Stimulated activated CD4-positive, alpha-beta T cell treated with anti-CD3 and anti-CD28 coated beads, Interleukin-12 subunit alpha, Interleukin-12 subunit beta, amount 100 ng/mL, for 24 hours (primary cell): ENCODE data around the gene LAD1.

Source experiments
- DNase-seq, 2 experiments: peaks; one replicate each; pipeline ENCODE4 v3.0.0-alpha.2; 2020; ENCODE audit warnings: low read depth in 2 of 2

LAD1 gene, protein sequence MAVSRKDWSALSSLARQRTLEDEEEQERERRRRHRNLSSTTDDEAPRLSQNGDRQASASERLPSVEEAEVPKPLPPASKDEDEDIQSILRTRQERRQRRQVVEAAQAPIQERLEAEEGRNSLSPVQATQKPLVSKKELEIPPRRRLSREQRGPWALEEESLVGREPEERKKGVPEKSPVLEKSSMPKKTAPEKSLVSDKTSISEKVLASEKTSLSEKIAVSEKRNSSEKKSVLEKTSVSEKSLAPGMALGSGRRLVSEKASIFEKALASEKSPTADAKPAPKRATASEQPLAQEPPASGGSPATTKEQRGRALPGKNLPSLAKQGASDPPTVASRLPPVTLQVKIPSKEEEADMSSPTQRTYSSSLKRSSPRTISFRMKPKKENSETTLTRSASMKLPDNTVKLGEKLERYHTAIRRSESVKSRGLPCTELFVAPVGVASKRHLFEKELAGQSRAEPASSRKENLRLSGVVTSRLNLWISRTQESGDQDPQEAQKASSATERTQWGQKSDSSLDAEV

DNA sequence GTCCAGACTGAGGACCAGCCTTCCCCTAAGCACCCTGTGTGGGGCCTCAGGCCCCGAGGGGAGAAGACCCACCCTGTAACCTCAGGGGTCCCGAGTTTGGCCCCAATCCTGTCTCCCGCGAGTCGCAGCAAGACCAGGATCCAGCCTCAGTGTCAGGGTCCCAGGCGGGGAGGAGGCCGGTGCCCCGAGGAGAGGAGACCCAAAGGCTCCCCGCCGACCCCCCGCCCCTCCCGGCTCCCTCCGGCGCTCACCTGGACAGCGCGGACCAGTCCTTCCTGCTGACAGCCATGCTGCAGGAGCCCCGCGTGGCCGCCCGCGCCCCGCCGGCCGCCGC, at the start of gene LAD1:
TSS of gene LAD1 (minus strand) at position 307 of the 334 bp plus-strand sequence. CDS start at position 289, 18 bp downstream.
- no peak for DNase-seq

DNA sequence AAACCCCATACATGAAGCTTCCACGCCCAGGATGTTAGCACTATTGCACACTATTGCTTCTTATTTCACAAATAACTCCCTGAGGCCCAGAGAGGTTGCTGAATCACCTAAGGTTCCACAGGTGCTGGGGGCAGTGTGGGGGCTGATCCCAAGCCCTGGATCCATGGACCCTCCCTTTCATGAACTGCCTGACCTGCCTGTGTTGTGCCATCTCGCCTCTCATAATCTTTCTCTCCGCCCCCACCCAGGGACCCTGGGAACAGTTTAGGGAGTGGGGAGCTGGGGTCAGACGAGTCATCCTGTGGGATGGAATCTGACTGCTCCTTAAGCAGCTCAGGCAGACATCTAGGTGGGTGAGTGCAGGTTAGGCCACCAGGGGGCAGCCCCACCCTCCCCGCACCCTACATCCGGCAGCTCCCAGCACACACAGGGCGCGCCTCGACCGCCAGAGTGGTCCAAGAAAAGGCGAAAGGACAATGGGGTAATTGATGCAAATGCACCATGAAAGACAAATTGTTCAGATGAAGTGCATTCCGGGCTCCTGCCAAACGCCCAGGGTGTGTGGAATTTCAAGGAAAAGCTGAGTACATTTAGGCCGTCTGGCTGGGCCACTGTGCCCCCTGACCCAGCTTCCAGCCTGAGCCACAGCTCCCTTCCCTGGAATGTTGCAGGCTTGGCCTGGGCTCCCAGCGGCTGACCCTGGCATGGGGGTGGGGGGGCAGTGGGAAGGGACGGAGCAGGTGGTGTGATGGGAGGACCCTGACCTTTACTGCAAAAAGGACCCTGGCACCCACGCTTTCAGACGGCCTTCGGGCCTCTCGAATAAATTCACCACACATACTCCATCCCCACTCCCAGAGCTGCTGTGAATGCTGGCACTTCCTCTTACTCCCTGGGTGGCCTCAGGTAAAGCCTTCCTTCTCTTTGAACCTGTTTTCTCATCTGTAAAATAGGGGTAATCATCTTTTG, 49.1 kb upstream of the LAD1 start:
- peak; percentile 29 to 54 for DNase-seq

DNA sequence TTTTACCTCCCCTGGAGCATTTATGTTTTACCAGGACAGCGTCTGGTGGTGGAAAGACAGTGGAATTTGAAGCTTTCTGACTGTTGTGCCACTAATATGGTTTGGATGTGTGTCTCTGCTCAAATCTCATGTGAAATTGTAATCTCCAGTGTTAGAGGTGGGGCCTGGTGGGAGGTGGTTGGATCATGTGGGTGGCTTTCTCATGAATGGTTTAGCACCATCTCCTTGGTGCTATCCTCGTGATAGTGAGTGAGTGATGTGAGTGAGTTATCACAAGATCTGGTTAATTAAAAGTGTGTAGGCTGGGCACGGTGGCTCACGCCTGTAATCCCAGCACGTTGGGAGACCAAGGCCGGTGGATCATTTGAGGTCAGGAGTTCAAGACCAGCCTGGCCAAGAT, 46.2 kb upstream of the LAD1 start:
- no peak for DNase-seq

DNA sequence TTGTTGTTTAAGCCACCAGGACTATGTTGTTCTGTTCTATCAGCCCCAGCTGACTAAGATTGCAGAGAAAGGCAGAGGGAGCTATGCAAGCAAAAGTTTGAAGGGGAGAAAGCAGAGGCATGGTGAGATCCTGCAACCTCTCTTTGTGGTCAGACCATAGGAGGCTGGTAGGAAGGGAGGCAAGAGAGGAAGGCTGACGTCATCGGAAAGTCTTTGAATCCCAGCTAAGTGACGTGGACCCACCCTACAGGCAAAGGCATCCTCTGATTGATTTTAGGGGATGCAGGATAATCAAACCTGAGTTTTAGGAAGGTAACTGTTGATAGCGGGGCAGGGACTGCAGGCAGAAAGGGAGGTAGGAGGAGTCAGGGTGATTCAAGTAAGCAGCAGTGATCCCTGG, 45.7 kb upstream of the LAD1 start:
- no peak for DNase-seq

DNA sequence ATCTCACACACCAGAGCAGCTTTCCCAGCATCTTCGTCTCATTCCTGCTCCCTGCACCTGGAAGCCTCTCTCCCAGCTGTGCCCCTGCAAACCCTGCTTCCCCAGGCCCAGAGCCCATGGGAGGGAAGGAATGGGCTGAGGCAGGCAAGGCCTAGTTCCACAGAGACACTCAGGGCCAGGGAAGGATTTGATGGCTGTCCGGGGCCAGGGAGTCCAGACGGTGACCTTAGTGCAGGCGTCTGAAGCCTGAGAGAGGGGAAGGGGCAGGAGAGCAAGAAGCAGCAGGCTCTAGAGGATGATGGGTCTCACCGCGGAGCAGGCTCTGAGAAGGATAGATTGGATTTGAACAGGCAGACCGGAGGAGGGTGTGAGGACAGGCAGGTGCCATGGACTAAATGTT, 44.6 kb upstream of the LAD1 start:
- no peak for DNase-seq

DNA sequence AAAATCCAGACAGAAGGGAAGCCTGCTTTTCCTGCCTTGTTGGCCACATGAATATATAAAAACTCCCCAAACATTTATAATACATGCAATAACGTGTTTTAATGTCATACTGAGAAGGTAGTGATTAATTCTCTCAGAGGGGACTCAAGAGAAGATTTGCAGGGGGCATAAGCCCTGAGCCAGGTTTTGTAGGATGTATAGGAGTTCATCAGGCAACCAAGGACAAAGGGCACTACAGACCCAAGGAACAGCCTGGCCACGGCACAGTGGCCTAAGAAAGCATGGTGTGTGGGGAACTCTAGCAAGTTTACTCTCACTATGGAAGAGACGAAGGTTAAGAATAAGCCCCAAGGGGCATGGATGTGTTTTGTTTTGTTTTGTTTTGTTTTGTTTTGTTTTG, 37.8 kb upstream of the LAD1 start:
- no peak for DNase-seq

DNA sequence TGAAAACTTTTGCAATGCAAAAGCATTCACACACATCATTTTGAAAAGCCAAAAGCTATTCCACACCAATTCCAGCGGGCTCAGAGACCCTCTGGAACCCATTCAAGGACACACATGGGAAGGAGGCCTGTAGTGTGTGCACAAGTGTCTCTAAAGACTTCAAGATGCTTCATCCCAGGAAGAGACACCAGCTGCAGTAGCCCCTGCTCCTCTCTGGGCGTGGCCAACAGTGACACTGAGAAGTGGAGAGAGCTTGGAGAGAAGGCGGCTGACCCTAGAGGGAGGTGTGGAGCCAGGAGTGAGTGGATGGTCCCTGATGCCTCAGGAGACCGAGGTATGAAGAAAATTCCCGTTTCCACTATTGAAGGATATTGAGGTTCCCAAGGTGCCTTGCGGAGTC, 37.3 kb upstream of the LAD1 start:
- DNase-seq = no peak

DNA sequence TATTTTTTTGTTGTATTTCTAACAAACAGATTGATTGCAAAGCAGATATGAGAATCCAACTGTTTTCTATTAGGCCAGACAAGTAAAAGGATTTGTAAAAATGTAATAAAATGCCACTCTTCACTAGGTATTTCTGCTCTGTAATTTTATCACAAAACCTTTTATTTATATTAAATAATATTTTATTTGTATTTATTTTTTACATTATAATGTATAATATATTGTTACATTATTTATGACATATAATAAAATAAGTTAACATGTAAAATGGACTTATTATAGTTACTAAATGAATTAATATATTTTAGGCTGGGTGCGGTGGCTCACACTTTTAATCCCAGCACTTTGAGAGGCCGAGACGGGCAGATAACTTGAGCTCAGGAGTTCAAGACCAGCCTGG, 35.1 kb upstream of the LAD1 start:
- no peak for DNase-seq

DNA sequence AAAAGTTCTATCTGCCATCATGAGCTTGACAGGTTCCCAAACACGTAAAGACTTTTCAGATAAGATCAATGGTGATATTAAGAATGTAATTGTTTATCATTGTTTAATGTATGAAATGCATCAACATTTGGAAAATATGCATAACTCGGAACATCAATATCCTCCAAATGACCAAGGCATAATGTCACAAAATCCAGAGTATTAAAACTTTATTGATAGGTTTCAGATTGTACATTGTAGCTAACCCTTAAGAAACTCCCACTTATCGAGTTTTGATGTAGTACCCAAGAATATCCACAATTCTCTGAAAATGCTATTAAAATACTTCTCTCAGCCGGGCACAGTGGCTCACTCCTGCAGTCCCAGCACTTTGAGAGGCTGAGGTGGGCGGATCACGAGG, 34.5 kb upstream of the LAD1 start:
- DNase-seq = no peak

DNA sequence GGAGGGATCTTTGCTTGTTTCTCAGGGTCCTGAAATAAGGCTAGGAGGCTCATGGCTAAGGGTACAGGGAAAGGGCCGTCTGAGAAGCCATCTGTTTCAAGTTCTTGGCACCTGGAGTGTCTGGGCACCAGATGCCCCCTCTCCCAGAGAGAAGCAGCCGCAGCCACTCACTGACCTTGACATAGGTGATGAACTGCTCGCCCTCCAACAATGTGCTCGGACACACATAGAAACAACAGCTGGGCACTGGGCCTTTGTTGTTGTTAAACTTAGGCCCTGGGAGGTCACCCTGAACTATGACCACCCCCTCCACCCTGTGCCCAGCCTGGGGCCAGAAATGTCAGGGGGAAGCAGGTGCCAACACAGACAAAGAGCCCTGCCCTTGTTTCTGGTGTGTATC, 31.7 kb upstream of the LAD1 start:
- DNase-seq = no peak

DNA sequence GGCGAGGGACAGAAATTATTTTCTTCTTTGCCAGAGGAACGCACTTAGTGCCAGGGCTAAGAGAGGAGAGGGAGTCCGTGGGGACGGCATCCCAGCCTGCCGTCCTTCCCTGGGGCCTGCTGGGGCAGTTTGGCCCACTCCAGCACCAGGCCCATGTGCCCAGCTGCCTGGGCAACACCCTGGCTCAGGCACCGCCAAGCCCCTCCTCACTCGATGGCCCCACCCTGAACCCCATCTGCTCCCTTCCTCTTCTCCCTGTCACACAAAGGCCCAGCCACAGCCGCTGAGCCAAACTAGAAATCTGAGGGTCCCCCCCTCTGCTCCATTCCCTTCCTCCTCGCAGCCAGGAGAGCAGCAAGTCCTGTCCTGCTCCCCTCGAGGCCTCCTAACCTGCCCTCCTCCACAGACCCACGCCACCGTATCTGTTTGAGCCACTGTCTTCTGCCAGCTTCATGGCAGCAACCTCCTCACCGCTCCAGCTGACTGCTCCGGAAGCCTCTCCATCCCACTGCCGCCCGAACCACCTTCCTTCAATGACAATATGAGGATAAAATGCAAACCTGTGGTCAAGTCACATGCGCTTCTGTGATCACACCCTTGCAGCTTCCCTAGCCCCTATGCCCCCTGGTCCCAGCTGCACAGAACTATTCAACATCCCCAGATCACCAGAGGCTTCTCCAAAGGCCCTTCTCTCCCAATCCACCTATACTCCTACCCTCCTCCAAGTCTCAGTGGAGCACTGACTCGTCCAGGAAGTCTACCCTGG, 30.8 kb upstream of the LAD1 start:
- no peak for DNase-seq

DNA sequence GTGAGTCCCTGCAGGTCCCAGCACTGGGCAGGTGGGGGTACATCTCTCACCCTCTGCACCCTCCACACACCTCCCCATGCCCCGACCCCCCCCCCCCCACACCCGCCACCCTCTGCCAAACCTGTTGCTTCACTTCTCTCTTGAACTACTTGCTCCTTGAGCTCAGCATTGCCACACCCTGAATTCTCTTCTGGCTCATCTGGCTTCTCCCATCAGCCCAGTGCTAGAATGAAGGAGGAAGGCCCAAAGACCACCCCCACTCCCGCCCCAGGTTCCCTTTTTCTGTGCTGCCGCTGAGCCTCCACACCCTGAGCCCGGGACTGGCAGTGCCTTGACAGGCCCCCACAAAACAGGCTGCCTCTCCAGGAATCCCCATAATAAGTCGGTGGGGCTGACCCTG, 28.8 kb upstream of the LAD1 start:
- no peak for DNase-seq

DNA sequence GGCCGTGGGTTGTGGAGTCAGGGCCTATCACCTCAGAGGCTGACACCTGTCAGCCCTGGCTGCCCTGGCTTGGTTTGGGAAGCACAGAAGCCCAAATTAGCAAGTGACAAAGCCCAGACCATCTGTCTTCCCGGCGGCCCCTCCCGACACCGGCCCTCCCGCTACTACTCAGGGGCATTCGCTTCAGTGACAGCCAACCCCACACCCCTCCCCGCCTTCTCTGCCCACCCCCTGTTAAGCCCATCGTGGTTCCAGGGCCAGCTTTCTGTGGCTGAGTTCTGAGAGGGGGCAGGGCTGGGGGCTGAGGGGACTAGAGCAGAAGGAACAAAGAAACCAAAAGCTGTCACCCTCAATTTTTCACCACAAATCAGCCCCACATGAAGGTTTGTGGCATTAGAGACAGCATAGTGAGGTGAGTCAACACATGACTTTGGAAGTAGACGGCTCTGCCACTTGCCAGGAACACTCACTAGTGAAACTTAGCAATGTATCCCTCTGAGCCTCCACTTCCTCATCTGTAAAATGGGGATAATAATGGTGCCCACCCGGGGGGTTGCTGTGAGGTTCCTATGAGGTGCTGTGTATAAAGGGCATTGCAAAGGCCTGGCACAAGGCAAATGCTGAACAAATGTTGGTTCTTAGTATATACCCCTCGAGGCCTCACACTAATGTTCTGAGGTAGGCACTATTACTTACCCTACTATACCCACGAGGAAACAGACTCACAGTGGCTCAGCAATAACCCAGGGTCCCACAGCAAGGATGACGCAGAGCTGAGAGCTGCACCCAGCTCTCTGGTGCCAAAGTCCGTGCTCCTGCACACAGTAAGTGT, 27.6 kb upstream of the LAD1 start:
- DNase-seq = no peak

DNA sequence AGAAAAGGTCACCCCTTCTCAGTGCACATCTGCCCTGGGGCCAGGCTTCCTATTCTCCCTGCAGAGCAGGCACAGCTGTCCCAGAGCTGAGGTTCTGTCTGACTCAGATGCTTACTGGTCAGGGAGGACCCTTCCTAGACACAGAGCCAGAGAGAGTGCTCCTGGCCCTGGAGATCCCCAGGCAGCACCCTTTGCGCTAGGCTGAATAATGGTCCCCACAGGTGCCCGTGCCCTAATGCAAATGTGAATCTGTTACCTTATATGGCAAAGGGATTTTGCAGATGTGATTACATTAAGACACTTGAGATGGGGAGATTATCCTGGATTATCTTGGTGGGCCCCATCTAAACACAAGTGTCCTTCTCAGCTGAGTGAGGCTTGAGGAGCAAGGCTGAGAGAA, 25.0 kb upstream of the LAD1 start:
- DNase-seq = no peak

DNA sequence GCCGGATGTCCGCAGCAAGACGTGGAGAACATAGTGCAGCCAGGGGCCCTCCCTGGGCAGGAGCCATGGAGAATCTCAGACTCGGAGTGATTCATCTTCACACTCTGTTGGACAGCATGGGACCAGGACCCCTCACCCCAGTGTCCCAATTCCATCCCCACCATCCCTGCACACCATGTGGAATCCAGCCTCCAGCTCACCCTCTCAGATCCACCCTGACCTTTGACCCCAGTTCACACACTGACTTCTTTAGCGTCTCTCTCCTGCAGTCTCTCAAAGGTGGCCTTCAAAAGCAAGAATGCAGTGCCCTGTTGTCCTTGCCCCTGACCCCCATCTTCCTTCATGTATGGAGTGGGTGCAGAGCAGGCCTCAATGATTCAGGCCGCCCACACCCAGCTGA, 24.5 kb upstream of the LAD1 start:
- DNase-seq = no peak

DNA sequence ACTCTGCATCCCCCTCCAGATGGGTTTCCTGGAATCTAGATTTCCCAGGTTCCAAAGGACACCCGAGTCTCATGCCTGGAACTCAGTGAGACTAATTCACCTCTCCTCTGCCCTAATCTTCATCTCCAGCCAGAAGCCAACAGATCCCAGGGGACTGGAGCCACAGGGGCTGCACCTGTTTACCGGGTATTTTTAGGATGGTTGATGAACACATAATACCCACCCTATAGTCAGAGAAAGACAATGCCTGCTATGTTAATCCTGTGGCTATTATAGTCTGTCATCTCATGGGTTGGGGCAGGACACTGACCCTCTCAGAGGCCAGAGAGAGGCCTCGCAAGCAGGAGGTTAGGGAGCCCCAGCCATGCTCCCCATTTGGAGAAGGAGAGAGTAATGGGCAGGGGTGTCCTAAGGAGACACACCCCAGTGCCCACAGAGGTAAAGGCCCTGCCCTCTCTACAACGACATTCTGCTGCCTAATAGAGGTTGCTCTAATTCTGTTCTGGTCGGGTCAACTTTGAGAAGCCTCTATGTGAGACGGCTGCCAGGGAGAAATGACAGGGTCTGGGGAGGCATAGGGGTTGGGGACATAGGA, 23.4 kb upstream of the LAD1 start:
- DNase-seq = no peak

DNA sequence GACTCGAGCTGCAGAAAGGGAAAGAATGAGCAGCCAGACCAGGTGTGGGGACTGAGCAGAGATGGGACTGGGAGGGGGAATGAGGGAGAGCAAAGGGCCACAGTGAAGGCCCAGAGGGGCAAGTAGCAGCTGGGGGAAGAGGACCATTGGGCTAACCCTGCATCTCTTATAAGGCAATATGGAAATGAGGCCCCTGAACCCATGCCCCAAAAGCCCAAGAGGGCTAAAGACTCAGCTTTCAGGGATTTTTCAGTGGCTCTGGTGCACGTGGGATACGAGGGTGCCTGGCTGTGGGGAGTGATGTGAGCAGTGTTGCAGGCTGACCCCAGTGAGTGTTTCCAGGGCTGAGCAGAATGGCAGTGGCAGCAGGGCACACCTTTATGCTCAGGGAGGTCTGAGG, 22.9 kb upstream of the LAD1 start:
- no peak for DNase-seq

DNA sequence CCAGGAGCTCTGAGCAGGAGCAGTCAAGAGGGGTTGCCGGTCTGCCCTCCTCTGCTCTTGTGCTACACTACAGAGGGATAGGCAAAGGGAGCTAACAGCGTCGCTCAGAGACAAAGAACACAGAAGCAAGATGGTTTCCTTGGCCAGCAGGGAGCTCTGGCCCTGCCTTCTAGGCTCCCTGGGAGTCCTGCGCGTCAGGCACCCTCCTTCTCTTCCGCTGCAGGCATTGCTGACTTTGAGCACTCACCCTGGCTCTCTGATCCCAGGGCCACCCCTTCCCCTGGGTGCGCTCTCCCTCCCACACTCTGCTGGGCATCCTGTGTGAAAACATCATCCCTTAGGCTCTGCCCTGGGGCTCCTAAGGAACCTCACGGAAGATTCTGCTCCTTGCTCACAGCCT, 21.9 kb upstream of the LAD1 start:
- no peak for DNase-seq

DNA sequence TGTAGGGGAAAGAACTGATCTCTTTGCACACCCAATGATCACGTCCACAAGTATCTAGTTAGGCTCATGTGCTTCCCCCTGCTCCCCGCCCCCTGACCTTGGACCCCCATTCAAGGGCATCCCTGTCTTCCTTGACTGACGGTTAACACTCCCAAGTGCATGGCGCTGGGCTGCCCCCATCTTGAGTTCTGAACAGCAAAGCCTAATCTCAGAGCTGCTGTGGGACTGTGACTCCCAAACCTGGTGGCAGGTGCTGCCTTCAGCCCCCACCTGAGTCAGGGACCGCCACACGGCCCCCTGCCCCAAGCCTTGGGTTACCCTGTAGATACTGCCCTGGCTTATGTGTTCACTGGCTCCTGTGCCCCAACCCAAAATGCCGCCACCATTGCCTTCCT, 21.5 kb upstream of the LAD1 start:
- DNase-seq = no peak

DNA sequence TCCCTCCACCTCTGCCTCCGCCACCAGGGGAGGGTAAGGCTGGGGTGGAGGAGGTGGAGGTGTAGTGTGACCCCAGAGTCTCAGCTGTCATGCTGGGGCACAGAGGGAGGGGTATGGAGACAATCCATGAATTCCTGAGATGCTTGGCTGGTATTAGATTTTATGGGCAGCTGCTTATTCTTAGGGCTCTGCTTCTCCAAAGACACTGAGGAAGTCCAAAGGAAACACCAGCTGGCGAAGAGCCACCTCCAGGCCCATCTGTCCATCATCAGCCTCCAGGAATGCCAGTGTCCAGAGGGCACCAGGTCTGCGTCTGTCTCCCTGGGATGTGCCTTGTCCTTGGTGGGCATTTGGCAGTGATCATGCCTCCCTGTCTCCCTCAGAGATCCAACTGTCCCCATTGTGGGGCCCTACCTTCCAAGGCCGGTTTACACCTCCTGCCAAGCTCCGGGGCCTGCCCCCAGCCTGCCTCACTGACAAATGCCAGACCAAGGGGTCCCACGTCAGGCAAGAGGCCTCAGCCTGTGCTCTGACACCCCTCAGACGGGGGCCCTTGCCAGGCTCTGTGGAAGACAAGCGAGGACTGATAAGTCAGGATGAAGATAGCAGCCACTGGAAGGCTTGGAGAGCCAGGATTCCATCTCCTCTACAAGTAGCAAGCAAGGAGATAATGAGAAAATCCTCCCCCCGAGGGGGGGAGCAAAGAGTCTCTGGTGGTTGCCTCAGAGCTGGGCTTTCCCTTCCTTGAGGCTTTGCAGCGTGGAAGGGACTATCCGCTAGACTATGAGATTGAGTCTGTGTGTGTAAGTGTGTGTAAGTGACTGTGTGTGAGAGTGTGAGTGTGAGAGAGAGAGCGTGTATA, 20.9 kb upstream of the LAD1 start:
- no peak for DNase-seq
